Choroid plexus epithelial cell (primary cell): ENCODE data around the gene TMEM116.
A peak's percentile ranks its signal among the peaks of the same experiment; 100 is the strongest.
"Not testable (repeated sequence)": the region's sequence is repeated elsewhere in the genome, so short reads cannot be mapped to it uniquely, and the experiment has no call there.

Experiments
- DNase-seq: peaks from one replicate; pipeline ENCODE4 v3.0.0-alpha.2; 2010; ENCODE audit warnings: low read depth
- H3K4me3 ChIP-seq: 2 replicates; pipeline ENCODE4 v1.5.1; 2011; ENCODE audit warnings: low read depth, mild to moderate bottlenecking, control low read depth, low read length, moderate library complexity
- CTCF ChIP-seq: conservative IDR thresholded peaks from 2 replicates; pipeline ENCODE4 v1.5.1; 2011; ENCODE audit warnings: low read depth, mild to moderate bottlenecking, control low read depth, inconsistent platforms, low read length, moderate library complexity

Gene TMEM116

DNA sequence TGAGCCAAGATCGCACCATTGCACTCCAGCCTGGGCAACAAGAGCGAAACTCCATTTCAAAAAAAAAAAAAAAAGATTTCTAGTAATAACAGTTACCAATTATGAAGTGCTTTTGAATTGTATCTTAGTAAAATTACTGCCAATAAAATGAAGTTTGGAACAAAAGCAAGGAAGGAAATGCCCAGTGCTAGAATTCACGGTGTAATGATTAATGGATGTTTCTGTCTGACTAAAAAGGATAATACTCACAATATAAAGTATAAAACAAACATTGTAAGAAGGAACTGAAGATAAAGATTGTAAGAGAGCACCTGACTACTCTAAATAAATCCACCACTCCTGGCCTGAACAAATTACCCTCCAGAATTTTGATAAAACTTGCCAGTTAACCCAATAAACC, 4.0 kb downstream of the TMEM116 start:
- no peak for TF ChIP-seq CTCF
- DNase-seq: no peak
- no peak overlapping the region for H3K4me3 ChIP-seq

GRCh38 chr12:112007945-112008344, 5.0 kb downstream of the TMEM116 start:
- DNase-seq: peak; percentile 33
- no peak overlapping the region for H3K4me3 ChIP-seq
- TF ChIP-seq CTCF: no peak

DNA sequence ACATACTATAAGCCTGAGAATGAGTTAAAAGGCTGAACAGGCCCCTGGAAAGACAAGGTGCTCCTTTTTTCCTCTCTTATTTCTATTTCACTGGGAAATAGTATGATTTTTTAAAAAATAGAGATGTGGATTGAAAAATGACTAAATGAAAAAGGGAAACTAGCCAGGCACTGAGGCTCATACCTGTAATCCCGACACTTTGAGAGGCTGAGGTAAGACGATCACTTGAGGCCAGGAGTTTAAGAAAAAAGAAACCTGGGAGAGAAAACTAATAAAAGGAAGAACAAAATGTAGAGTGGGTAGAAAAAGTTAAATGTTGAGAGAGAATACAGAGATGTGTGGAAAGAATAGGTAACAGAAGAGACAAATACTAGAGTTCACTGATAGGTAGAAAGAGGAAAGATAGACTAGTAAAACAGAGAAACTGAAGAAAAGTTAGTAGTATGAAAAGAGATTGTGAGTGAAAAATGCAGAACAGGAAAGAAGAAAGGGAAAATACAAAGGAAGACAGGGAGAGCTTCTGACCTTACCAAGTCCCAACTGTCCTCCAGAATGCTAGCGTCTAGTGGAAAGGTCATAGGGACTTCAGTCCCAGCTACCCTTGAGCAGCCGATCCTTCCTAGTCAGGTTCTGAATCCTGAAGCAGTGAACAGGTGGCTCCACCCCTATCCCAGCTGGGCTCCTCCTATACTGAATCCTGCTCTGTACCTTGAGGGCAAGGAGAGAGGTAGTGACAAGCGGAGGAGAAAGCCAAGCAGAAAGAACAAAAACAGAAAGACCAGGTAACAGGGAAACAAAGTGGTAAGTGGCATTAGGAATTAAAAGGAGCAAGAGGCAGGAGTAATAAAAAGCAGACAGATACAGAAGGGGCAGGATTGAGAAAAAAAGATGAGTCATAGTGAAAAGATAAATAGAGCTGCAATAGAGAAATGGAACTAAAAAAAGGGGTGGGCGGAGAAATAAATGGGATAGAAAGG, 7.3 kb downstream of the TMEM116 start:
- DNase-seq: peak; percentile 33
- H3K4me3 ChIP-seq: no peak overlapping the region
- no peak for TF ChIP-seq CTCF

DNA sequence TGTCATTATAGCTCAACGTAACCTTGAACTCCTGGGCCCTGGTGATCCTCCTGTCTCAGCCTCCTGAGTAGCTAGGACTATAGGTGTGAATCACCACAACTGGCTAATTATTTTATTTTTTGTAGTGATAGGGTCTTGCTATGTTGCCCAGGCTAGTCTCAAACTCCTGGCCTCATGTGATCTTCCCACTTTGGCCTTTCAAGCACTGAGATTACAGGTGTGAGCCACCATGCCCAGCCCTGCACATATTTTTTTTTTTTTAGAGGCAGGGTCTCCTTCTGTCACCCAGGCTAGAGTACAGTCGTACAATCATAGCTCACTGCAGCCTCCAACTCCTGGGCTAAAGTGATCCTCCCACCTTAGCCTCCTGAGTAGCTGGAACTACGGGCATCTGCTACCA, 8.9 kb downstream of the TMEM116 start:
- no peak for DNase-seq
- H3K4me3 ChIP-seq: no peak overlapping the region
- TF ChIP-seq CTCF: no peak

DNA sequence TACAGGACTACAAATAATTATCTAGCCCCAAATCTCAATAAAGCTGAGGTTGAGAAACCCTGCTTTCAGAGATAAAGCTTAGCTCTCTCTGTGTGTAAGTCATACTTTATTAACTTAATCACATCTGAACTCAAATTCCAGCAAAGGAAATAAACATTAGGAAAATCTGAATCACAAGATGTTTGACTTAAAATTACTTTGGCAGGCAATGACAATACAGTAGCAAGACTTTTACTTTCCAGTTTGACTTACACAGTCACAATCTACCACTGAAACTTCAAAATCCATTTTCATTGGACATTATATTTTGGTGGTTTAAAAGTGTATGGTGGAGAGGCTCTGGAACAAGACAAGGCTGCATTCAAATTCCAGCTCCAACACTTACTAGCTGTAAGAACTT, 11.4 kb downstream of the TMEM116 start:
- H3K4me3 ChIP-seq: no peak overlapping the region
- no peak for TF ChIP-seq CTCF

GRCh38 chr12:112000820-112001219, 12.1 kb downstream of the TMEM116 start:
- no peak overlapping the region for H3K4me3 ChIP-seq
- no peak for TF ChIP-seq CTCF
- DNase-seq: no peak

More for the DNA sequence above, 11.4 kb downstream of the TMEM116 start:
- peak; percentile 14 for DNase-seq

DNA sequence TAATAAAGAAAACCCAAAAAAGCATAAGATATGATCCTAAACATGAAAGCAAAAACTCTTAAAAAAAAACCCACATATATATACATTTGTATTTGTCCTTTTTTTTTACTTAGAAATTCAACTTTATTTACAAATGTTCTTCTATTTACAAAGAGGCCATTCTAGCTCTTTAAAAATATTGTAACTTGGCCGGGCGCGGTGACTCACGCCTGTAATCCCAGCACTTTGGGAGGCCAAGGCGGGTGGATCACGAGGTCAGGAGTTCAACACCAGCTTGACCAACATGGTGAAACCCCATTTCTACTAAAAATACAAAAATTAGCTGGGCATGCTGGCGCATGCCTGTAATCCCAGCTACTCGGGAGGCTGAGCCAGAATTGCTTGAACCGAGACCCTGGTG, 13.8 kb downstream of the TMEM116 start:
- not testable (repeated sequence) for DNase-seq, H3K4me3 ChIP-seq
